ENCODE data around the gene ANKHD1.
"Not testable (repeated sequence)": the region's sequence is repeated elsewhere in the genome, so short reads cannot be mapped to it uniquely, and the experiment has no call there.

ANKHD1 gene

GRCh38 chr5:140567136-140567818 lies 165.6 kb downstream of the ANKHD1 start:
- no peak for DNase-seq

- DNase-seq, result no peak
Observed at GRCh38 chr5:140567871-140568270, 166.2 kb downstream of the ANKHD1 start.

DNA sequence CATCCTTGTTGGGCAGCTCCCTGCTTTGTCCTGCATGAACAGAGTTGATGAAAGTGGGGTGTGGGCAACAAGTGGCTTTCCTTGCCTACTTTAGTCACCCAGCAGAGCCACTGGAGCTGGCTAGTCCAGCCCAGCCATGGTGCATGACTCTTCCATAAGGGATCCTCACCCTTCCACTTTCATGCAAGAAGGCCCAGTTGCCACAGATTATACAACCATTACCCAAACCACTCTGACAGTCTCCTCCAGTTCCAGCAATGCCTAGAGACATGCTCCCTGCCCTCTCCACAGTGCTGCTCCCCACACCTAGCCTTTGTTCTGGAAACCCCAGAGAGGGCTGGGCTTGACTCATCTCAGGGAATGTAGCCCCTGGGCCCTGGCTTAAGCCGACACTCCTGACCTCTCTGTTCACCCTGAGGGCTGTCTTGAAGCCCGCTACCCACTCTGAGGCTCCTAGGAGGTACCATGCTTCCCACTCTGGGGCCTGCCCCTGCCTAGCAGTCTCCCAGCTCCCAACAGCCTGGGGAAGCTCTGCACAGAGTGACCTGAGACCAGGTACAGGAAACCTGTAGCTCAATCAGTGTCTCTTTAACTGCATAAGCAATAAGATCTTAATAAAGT lies 166.9 kb downstream of the ANKHD1 start:
- no peak for DNase-seq

- DNase-seq, result no peak
Observed at GRCh38 chr5:140569197-140569596, 167.6 kb downstream of the ANKHD1 start.

DNA sequence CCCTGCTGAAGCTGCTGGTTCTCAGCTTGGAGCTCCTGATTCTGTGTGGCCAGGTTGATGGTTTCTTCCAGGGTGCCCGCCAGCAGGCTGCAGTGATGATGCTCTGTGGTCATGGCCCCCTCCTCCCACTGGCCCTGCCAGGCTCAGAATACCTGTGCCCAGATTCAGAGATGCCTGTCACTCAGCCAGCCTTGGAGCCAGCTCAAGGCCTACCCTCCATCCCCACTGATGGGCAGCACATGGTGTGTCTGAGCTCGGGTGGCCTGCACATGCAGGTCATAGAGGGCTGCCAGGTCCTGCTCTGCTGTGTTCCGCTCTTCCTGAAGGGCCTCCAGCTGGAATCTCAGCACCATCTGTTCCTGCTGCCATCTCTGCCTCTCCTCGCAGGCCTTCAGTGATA lies 168.4 kb downstream of the ANKHD1 start:
- DNase-seq, result no peak

DNA sequence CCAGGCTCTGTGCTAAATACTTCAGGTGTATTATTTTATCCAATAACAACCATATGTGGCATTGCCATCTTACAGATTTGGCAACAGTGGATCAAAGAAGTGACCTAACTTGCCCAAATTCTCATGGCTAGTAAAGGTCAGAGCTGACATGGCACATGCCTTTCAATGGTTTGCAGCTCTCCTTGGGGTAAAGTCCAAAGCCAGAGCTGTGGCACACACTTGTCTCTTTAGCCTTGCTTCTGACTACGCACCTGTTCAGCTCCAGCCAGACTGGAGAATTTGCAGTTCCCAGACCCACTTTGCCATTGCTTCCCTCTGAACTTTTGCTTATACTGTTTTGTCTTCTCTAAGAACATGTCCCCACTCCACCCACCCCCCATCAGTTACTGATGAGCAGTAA lies 168.9 kb downstream of the ANKHD1 start:
- DNase-seq, result no peak

DNA sequence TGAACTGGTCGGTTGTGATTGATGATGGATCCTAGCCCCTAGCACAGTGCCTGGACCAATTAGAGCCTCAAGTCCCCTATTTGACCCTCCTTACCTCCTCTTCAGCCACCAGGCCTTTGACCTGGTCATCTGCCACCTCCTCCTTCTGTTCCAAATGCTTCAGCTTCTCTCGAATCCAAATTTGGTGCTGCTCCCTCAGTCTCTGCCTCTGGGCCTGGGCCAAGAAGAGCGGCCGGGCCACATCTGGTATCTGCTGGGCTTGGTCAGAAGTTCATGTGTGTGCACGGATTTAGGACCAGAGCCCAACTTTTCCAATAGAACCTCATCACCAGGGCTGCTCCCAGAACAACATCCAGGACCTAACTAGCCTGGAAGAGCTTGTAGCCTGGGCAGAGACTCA lies 169.5 kb downstream of the ANKHD1 start:
- DNase-seq, result no peak

DNA sequence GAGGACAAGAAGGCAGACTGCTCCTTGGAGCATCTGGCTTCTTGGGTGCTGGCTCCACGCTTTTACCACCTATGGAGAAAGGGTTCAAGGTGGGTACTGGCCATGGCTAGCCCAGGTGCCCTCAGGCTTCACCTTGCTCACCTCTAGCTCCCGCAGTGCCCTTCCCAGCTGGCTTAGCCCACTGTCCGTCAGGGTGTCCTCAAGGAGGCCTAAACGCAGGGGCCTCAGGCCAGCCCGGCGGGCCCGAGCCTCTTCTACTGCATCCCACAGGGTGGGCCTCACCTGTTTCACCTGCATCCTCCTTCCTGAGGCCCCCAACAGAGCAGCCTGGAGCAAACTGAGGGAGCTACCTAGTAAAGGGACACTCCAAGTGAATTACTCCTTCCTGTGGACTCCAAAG lies 172.1 kb downstream of the ANKHD1 start:
- no peak for DNase-seq

- DNase-seq, result no peak
Observed at GRCh38 chr5:140574165-140574564, 172.5 kb downstream of the ANKHD1 start.

DNA sequence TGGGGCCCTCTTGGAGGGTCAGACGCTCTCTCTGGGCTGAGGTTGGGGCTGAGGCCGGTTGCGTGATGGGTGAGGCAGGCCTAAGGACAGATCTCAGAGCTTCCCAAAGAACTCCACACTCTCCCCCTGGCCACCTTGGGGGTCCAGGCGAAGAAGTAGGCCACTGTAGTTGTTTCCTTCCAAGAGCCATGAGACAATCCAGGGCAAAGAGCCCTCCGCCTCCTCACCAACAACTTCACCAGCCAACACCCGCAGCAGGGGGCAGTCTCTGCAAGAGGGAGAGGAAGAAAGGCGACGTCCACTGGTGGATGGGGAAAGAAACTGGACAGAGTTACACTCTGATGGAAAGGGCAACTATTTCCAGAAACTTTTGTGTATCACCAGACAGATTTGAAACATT lies 173.7 kb downstream of the ANKHD1 start:
- DNase-seq, result no peak

DNA sequence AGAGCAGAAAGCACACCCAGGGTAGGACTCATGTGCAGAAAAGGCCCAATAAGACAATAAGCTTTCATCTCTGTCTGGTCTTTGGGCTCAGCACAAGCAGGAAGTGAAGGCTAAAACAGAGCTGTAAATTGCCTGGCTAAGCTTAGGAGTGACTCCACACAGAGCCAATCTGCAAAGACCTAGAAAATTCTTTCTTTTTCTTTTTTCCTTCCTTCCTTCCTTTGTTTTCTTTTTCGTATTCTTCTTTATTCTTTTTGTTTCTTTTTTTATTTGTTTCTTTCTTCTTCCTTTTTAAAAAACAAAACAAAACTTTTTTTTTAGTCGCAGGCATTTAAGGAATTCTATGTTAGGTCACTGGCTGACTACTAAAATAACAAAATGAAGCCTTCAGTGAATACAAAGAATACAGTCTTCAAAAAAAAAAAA lies 175.2 kb downstream of the ANKHD1 start:
- no peak for DNase-seq

GRCh38 chr5:140579188-140579747 lies 177.6 kb downstream of the ANKHD1 start:
- DNase-seq, result not testable (repeated sequence)

GRCh38 chr5:140587495-140587894 lies 185.9 kb downstream of the ANKHD1 start:
- DNase-seq, result no peak

- no peak for DNase-seq
Observed at GRCh38 chr5:140588311-140589070, 186.9 kb downstream of the ANKHD1 start.

All from NCI-H1048 (cell line).